UCSD-AML1 (cell line): Measurements from ENCODE around the gene SUCNR1.
A peak's percentile ranks its signal among the peaks of the same experiment; 100 is the strongest.
"Not testable (repeated sequence)": the region's sequence is repeated elsewhere in the genome, so short reads cannot be mapped to it uniquely, and the experiment has no call there.

ENCODE experiments used
- DNase-seq: peaks from one replicate; lab custom pipeline; 2025; ENCODE audit not compliant: unreplicated experiment; lab: John Stamatoyannopoulos, UW

Gene SUCNR1, protein sequence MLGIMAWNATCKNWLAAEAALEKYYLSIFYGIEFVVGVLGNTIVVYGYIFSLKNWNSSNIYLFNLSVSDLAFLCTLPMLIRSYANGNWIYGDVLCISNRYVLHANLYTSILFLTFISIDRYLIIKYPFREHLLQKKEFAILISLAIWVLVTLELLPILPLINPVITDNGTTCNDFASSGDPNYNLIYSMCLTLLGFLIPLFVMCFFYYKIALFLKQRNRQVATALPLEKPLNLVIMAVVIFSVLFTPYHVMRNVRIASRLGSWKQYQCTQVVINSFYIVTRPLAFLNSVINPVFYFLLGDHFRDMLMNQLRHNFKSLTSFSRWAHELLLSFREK

GRCh38 chr3:151873398-151873797 lies at the start of gene SUCNR1:
SUCNR1 (plus strand) TSS chr3:151873643; CDS start chr3:151879893, 6,250 bp downstream.
- DNase-seq = peak; percentile 31

DNA sequence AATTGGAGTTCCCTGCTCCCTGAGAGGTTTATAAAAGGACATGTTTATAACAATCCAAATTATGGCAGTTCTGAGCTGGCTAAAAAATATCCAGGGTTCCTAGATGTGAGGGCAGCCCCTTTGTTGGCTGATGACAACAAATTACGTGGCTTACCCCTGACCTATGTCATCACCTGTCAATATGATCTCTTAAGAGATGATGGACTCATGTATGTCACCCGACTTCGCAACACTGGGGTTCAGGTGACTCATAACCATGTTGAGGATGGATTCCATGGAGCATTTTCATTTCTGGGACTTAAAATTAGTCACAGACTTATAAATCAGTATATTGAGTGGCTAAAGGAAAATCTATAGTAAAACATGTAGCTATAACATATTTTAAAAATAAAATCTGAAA lies 45.6 kb upstream of the SUCNR1 start:
- no peak for DNase-seq

DNA sequence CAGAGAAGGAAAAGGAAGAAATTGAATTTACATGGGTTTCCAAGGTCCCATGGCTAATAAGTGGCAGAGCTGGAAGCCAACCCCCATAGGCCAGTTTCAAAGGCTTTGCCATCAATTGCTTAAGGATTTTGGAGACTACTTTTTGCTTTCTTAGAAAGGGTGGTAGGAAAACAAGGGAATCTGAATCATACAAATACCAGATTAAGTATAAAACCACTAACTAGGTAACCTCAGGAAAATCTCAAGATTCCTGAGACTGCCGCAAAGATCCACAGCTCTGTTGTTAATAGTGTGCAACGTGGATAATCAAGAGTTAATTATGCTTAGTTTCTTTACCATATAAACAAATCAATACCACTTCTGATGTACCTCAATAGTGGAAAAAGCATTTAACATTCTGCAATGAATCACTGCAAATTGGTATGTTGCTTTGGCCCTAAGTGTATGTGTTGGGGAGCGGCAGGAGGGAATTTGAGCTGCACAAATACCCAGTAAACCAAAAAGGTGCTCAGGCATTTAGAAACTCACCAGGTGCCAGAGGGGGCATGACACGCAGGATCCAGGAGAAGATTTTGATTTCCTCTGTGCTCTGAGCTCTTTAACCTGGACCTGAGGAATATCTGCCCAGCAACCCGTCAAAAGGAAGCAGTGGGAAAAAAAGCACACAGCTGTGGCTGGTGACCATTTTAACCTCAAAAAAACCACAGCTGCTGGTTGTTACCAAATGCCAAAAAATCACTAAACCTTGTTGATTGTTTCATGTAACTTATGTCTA lies 37.5 kb upstream of the SUCNR1 start:
- DNase-seq = no peak

GRCh38 chr3:151837057-151837456 lies 36.4 kb upstream of the SUCNR1 start:
- DNase-seq = no peak

GRCh38 chr3:151838574-151839312 lies 34.7 kb upstream of the SUCNR1 start:
- no peak for DNase-seq

DNA sequence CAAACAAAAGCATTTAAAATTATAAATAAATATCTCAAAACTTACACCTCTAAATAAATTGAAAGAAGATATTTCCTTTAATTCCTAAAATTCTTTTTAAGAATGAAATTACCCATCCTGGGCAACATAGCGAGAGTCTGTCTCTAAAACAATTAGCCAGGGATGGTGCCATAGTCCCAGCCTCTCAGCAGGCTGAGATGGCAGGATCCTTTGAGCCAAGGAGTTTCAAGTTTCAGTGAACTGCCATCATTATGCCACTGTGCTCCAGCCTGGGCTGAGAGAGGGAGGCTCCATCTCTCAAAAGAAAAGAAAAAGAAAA lies 34.2 kb upstream of the SUCNR1 start:
- DNase-seq = no peak

DNA sequence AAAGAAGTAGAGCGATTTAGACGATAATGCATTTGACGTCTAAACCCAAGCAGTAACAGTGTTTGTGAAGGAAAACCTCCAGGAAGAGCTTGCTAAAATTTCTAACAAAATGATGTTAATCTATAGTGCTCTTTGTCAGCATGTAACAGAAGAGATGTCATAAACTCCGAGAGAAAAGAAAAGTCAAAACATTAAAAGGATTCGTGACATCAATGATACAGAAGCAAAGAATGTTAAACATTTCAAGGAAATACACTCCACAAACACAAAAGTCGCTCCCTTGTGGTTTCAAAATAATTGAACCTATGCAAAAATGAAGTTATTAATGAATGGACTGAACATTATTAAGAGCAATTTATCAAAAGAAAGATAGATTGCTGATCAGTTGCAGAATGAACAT lies 31.6 kb upstream of the SUCNR1 start:
- DNase-seq = no peak

DNA sequence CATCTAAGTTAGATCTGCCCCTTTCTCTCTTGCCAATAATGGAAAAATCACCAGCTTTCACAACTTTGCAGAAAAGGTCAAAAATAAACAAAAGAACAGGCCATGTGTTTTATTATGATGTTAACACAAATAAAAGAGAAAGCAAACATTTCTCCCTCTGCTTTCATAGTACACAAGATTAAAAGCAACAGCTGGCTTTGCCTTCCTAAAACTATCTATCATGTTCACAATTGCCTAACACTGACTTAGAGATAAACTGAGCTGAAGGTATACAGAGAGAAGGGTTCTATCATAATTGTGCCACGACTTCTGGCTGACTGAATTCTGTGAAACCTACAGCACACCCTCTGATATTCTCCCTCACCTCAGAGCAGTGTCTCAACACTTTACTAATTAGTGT lies 30.2 kb upstream of the SUCNR1 start:
- DNase-seq = no peak

GRCh38 chr3:151845306-151845905 lies 28.0 kb upstream of the SUCNR1 start:
- no peak for DNase-seq

DNA sequence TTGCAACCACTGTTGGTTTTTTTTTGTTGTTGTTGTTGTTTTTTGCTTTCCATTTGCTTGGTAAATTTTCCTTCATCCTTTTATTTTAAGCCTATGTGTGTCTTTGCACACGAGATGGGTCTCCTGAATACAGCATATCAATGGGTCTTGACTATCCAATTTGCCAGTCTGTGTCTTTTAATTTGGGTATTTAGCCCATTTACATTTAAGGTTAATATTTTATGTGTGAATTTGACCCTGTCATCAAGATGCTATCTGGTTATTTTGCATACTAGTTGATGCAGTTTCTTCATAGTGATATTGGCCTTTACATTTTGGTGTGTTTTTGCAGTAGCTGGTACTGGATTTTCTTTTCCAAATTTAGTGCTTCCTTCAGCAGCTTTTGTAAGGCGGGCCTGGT lies 23.4 kb upstream of the SUCNR1 start:
- not testable (repeated sequence) for DNase-seq

- DNase-seq = no peak
Measured at GRCh38 chr3:151852074-151852811, 21.2 kb upstream of the SUCNR1 start.

DNA sequence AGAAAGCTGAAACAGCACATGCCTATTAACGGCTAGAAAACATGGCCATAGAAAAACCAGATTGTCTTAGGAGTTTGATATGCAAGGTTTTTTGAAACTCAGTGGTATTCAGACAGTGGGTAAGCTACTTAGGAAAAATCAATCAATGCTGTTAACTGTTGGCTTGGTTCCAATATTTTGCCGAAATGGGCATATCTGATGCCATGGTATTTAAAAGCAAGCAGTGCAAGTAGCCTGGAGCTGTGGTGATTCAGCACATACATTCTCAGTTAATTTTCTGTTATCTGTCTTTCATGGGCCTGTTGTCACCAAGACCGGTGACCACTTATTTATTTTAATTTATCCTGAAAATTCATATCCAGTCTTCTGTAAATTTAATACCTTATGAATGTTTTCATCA lies 17.3 kb upstream of the SUCNR1 start:
- no peak for DNase-seq

DNA sequence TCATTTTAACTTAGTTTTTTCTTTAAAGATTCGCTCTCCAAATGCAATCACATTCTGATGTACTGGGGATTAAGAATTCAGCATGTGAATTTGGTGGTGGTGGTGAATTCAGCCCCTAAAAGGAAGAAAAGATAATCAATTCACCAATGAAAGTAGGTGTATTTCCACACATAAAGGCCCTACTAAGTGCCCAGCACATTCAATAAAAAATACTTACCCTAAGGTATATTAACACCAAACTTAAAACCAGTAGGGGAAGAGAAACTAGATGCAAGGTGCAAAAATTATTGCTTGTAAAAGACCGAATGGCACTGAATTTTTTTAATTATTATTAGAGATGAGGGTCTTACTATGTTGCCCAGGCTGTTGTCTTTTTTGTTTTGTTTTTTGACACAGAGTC lies 16.8 kb upstream of the SUCNR1 start:
- DNase-seq = no peak

DNA sequence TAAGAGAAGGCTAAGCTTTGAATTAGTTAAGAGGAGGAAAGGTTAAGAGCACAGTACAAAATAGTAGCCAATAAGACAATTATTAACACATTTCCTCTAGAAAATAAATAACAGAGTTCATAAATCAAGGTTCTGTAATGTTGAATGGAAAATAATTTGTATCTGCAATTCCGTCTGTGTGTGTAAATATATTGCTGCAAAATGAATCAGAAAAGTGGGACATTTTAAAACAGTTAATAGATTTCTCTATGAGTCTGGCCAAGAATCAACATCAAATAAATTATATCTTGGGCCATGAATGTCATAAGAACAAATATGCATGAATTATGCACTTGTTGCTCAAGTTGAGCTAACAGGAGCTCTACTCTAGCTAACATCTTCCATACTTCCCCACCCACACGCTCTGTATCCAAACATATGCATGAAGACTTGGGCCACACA lies 14.2 kb upstream of the SUCNR1 start:
- DNase-seq = no peak

DNA sequence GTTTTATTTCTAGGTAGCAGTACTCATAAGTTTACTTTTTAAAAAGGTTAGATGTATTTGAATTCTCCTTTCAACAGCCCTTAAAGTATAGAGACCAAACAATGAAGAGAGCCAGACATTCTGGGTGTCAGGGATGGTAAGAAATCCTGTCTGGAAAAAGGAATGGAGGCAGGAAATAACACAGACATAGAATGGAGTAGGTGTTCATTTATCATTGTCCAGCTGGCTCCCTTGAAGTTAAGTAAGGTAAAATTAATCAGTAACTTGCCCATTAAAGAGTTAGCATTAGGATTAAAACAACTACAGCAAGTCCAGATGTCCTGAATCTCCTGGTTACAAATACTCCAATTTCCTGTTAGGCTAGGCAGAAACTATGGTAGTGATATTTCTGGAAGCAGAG lies 13.5 kb upstream of the SUCNR1 start:
- DNase-seq = no peak

- no peak for DNase-seq
Measured at GRCh38 chr3:151863611-151864010, 9.8 kb upstream of the SUCNR1 start.

DNA sequence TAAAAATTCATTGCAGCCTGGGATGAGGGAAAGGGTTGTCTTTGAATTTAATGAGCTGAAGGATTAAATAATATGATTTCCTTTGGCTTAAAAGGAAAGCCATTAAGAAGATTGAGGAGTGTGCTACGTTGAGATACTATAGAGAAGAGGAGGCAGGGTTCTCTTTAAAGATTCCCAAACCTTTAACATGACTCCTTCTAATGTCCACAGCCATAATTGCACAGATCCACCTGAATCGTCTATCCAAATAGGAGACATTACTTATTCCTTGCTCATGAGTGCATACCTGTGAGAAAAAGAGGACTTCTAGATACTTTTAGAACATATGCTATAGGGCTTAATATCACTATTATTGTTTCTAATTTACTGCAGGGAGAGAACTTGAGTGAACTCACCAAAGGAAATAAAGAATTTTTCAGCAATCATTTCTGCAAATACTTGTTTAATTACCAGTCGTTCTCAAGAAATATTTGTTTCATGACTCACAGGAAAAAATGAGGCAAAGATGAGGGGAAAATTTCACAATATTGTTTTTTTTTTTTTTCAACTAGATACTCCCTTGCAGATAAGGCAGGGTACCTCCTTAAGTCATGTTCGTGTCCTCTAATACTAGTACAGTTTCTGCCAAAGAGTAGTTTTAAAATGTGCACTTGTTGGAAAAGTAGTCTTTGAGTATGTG lies 8.9 kb upstream of the SUCNR1 start:
- no peak for DNase-seq

DNA sequence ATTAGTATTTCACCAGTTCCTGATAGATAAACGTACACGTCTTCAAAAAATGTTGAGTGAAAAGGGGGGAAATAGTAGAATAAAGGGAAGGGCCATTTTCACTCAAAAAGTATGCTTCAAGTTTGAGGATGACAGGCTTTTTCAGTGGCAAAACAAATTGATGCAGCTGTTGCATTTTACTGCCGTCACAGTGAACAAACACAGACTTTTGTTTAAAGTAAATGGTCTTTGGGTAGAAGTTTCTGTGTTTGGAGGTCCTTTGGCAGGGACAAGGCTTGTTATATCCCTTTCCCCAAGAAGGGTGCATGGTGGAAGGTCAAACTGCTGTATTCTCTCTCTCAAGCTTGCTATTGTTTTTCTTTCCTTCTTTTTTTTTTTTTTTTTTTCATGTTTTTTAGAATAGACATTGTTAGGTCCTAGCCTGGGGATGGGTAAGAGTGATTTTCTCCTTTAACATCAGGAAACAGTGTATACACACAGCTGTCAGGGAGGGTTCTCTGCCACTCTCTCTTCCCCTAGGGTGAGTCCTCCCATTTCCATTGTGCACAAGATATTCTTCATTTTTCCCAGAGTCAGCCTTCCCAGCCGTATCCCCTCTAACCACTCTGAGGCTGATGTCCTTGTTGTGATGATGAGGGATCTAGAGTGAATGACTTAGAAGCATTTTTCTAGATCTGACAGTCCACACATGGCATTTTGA lies 6.6 kb upstream of the SUCNR1 start:
- DNase-seq = no peak

DNA sequence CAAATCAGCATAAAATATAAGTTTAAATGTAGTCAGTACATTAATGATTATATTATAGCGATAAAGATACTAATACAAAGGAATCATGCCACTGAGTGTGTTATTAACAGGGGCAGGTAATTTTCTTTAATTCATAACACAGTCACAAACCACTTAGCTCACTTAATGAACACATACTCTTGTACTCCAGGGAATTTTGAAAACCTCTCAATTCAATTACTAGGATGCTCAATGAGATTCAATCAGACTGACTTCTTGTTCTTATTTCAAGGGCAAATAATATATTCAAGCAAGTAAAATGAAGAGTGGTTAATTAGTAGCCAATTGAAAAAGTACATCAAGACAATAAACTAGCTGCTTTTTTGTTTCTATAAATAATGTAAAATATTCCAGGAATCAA lies 5.8 kb upstream of the SUCNR1 start:
- DNase-seq = no peak

GRCh38 chr3:151869181-151869580 lies 4.3 kb upstream of the SUCNR1 start:
- no peak for DNase-seq
